K562 (cell line): ENCODE data around the gene SHISAL1.

ENCODE experiments used
- CTCF ChIP-seq, 3 experiments: IDR thresholded peaks in 2 of 3; conservative IDR thresholded peaks in 1 of 3; 2 replicates each; pipeline ENCODE4 v1.5.1; 2011 to 2012; ENCODE audit warnings: low read length in 3 of 3, mild to moderate bottlenecking in 3 of 3, control low read depth in 2 of 3, improper control_type of control experiment in 1 of 3, inconsistent platforms in 1 of 3, low read depth in 1 of 3, mixed read lengths in 1 of 3, moderate library complexity in 1 of 3; ENCODE audit not compliant: insufficient read depth in 2 of 3
- ETV6 ChIP-seq, 3 experiments: fragments of 150-350 bp in 1 of 3; sonication (generic) in 1 of 3; formaldehyde crosslinking in 1 of 3; IDR thresholded peaks; 2 replicates each; pipeline versions ENCODE4 v1.6.1 to v1.8.0; 2014 to 2022; ENCODE audit warnings: borderline replicate concordance in 2 of 3, low read depth in 2 of 3, antibody characterized with exemption in 1 of 3, low read length in 1 of 3, mild to moderate bottlenecking in 1 of 3, missing genetic modification reagents in 1 of 3
- FOXA1 ChIP-seq: fragments of 450-650 bp; IDR thresholded peaks from 2 replicates; pipeline ENCODE4 v1.6.1; 2016; ENCODE audit warnings: mild to moderate bottlenecking, borderline replicate concordance
- FOXK2 ChIP-seq, 2 experiments: fragments of 450-650 bp; IDR thresholded peaks in 1 of 2; conservative IDR thresholded peaks in 1 of 2; 2 replicates each; pipeline ENCODE4 v1.6.1; 2016; ENCODE audit warnings: low read depth in 2 of 2, mild to moderate bottlenecking in 1 of 2
- NCOA1 ChIP-seq: fragments of 450-650 bp; IDR thresholded peaks from 2 replicates; pipeline ENCODE4 v1.6.1; 2016; ENCODE audit warnings: low read depth
- NFIX ChIP-seq: fragments of 250-450 bp; sonication (Bioruptor Pico); IDR thresholded peaks from 2 replicates; pipeline ENCODE4 v1.4.0; 2020; ENCODE audit warnings: low read depth, mild to moderate bottlenecking, moderate library complexity
- SETDB1 ChIP-seq: IDR thresholded peaks from one replicate; pipeline ENCODE4 v1.6.1; 2012; ENCODE audit warnings: low read length, control low read depth, inconsistent platforms
- TFAP4 ChIP-seq: sonication (generic); formaldehyde crosslinking; IDR thresholded peaks from 2 replicates; pipeline ENCODE4 v1.8.0; 2022; ENCODE audit warnings: missing genetic modification reagents, mild to moderate bottlenecking, moderate library complexity, borderline replicate concordance
- ZBTB34 ChIP-seq: fragments of 250-450 bp; sonication (Bioruptor Pico); IDR thresholded peaks from 2 replicates; pipeline ENCODE4 v1.8.0; 2021; ENCODE audit warnings: mild to moderate bottlenecking, moderate library complexity
- ZNF780A ChIP-seq: fragments of 250-450 bp; sonication (Bioruptor Pico); IDR thresholded peaks from 2 replicates; pipeline ENCODE4 v1.5.0; 2021; ENCODE audit warnings: mild to moderate bottlenecking
- TF ChIP-seq, protein P1 (sequence below): sonication (generic); formaldehyde crosslinking; IDR thresholded peaks from 2 replicates; pipeline ENCODE4 v1.9.0; 2022; ENCODE audit warnings: mild to moderate bottlenecking, missing genetic modification reagents

DNA sequence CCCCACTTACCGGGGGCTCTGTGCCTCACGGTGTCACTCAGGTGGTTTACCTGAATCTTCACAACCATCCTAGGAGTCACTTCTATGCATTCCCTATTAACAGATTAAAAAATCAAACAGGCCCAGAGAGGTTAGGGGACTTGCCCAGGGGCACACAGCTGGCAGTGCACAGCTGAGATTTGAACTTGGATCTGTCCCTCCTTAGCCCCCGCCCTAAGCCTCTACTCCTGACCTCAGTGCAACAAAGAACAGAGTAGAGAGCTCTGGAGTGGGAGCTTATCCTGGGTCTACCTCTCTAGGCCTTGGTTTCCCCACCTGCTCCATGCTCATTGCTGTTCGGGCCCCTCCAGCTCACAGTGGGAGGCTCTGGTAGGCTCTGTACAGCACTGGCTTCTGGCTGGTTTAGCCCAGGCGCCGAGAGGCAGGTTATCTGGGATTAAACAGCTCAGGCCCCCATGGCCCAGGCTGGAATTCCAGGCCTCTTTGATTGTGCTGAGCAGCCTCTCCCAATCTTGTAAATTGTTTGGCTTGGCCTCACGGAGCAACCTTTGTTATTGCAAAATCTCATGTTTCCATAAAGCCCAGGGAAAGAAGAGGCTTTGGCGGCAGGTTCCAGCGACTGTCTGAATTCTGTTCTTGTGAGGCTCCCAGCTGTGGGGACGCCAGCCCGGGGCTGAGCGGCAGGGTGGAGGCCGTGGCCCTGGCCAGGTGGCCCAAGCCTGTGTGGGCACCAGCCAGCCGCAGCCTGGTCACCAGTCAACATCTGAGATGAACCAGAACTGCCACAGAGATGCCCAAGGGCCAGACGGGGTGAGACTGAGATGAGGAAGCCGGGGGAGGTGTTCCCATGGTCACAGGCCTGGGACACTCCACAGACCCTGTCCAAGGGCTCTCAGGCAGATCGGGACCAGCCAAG, 28.9 kb upstream of the SHISAL1 start:
- TF ChIP-seq SETDB1, result no peak
- TF ChIP-seq ZNF780A (CRISPR knock-in tag), result no peak
- TF ChIP-seq CTCF (IDR thresholded peaks at IDR 0.05 in 2 of 3, conservative IDR thresholded peaks at IDR 0.05 in 1 of 3; ENCODE audit: insufficient read depth in 2 of 3, low read depth in 1 of 3, low read length in 3 of 3), result no peak
- TF ChIP-seq NCOA1, result no peak
- TF ChIP-seq ZBTB34 (CRISPR knock-in tag), result no peak
- no peak for TF ChIP-seq TFAP4 (CRISPR knock-in tag)
- TF ChIP-seq, protein P1, sequence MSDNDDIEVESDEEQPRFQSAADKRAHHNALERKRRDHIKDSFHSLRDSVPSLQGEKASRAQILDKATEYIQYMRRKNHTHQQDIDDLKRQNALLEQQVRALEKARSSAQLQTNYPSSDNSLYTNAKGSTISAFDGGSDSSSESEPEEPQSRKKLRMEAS, result no peak
- TF ChIP-seq FOXA1, result no peak
- no peak for TF ChIP-seq FOXK2 (conservative IDR thresholded peaks at IDR 0.05 in 1 of 2, IDR thresholded peaks at IDR 0.05 in 1 of 2; ENCODE audit: low read depth in 2 of 2)
- TF ChIP-seq NFIX, result no peak
- no peak for TF ChIP-seq ETV6 (IDR thresholded peaks at IDR 0.05; ENCODE audit: borderline replicate concordance in 1 of 2, low read depth in 2 of 2, low read length in 1 of 2)
- no peak for TF ChIP-seq ETV6 (CRISPR knock-in tag; IDR thresholded peaks at IDR 0.05; ENCODE audit: borderline replicate concordance)
